Left forelimb (tissue), 1 donor: ENCODE results near the gene ABCA6.
"Not testable (repeated sequence)": the region's sequence is repeated elsewhere in the genome, so short reads cannot be mapped to it uniquely, and the experiment has no call there.

Experiments
- DNase-seq: peaks from one replicate; pipeline ENCODE4 v3.0.0-alpha.2; 2018; ENCODE audit warnings: low spot score

The ABCA6 gene

DNA sequence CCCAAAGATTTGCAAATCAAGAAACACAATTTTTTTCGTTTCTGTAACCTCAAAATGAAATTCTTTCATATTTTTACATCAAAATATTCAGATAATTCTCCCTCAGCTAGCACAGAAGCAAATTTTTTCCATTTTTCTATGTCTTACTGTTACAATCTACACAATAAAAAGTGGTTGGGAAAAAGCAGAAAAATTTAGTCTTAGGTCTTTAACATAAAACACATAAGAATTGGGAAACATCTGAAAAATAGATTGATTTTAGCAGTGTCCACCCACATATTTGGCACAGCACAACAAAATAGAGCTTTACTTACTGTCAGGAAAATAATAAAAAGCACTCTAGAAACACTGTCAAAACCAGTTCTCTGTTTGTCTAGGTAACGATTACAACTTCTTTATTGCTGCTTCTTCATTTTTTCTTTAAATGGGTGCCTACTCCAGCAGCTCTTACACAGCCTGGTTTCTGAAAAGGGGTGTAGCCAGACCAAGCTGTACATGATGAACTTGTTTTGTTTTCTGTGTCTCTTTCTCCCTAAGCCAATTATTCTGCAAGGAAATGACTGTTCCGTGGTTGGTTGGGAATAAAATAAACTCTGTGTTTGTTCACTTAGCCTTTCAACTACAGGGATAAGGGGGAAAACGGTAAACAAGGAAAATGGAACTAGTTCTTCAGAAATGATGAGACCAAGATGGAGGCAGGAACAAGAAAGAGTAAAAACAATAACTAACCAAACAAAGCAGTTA, at the start of gene ABCA6:
Gene ABCA6 (minus strand): TSS at position 465 of the 744 bp plus-strand sequence. CDS start 1,192 bp downstream, outside the sequence.
- DNase-seq = no peak

DNA sequence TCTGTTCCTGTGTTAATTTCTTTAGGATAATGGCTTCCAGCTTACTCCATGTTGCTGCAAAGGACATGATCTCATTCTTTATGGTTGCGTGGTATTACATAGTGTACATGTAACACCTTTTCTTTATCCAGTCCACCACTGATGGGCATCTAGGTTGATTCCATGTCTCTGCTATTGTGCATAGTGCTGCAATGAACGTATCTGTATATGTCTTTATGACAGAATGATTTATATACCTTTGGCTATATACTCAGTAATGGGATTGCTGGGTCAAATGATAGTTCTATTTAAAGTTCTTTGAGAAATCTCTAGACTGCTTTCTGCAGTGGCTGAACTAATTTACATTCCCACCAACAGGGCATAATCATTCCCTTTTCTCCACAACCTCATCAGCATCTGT, 47.1 kb upstream of the ABCA6 start:
- DNase-seq = no peak

DNA sequence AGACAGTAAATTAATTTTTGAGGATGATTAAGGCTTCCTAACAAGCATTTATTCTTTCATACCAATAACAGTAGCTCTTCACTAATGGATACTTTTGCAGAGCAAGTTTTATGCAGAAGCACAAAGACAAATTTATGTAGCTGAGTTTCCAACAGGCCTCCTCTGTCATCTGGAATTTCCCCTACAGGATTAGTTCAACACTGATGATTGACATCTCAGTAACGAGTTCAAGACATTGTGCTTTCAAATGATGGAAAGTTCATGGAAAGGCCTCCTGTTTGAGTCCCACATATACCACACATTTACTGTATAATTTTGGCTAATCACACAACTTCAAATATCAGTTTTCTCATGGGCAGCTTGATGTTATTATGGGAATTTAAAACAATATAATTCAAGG, 46.4 kb upstream of the ABCA6 start:
- no peak for DNase-seq

GRCh38 chr17:69187294-69187693, 45.6 kb upstream of the ABCA6 start:
- DNase-seq = no peak

DNA sequence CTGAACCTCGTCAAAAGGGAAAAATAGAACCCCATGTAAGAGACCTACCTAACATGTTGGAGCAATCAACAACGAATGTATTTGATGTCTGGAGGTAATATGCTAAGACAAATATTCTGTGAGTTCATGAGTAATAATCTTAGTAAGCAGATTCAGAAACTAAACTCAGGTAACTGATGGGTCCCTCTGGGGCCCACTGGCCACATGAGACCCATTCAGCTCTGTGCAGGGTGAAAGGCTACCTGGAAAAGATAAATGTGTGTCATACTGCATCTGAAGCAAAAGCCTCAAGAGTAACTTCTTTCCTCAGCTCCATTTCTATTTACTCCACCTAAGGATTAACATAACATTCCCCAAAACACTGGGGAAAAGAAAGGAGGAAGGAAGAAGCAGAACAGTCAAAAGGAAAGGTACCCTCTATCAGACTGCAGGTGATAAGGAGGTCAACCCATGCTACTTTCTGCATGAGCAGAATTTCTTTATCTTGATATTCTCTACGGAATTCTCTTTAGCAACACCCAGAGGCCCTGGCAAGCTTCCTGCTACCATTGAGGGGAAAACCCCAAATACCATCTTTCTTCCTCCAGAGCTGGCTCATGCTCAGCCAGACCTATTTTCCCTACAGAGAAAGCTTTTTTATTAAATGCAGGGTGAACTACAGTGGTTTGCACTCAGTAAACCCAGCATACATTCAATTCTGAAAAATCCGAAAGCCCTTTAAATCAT, 37.7 kb upstream of the ABCA6 start:
- no peak for DNase-seq

DNA sequence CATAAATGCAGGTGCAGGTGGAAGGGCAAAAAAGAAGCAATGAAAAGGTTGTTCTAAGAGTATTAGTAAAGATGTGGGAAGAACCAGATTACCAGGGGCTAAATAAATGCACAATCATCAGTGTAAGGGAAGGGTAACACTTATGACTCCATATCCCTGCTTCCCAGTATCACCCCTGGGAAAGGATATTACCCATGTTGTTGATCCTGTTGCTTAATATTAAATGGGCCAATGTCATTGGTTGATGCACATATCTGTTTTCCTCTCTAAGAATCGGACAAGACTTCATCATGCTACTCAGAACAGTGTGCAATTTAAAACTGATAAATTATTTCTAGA, 34.7 kb upstream of the ABCA6 start:
- DNase-seq = no peak

GRCh38 chr17:69175625-69176456, 34.1 kb upstream of the ABCA6 start:
- no peak for DNase-seq

- DNase-seq = no peak
Measured at GRCh38 chr17:69175262-69175624, 33.5 kb upstream of the ABCA6 start.

DNA sequence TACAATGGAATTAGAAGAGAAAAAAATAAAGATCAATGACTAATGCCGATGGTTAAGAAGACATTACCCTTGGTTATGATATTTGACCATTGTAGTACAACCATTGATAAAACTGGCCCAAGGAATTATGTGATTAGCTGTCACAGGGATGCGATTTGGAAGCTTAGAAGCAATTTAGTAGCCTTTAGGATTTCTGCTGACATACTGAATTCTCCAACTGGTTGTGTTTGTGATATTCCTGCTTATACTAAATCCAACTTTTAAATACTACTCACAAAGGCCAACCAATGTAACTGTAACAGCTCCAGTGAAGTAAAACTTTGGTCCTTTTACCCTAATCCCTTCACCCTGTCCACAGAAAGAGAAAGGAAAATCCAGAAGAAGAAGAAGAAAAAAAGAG, 31.4 kb upstream of the ABCA6 start:
- no peak for DNase-seq

DNA sequence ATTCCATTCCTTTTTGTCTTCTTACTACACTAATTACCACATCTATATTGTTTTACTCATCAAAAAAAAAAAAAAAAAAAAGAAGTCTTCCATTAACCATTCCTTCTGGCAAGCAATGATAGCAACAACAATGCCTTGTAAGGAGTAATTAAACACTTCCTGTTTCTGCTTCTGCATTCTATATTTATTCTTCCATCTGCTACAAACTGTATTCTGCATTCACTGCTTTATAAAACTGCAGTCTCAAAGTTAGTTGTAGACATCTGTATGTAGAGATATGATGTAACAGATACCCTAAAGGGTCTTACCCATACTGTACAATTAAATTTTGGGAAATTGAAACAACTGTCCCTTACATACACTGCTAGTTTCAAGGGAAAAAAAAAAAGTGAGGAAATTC, 28.7 kb upstream of the ABCA6 start:
- no peak for DNase-seq

DNA sequence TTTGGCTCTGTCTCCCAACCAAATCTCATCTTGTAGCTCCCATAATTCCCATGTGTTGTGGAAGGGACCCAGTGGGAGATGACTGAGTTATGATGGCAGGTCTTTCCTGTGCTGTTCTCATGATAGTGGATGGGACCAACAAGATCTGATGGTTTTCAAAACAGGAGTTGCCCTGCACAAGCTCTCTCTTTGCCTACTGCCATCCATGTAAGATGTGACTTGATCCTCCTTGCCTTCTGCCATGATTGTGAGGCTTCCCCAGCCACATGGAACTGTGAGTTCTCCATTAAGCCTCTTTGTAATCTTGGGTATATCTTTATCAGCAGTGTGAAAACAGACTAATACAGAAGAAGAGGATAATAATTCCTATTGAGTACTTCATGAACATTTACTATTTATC, 26.9 kb upstream of the ABCA6 start:
- not testable (repeated sequence) for DNase-seq

GRCh38 chr17:69166957-69167356, 25.3 kb upstream of the ABCA6 start:
- no peak for DNase-seq

GRCh38 chr17:69164206-69164605, 22.5 kb upstream of the ABCA6 start:
- no peak for DNase-seq

DNA sequence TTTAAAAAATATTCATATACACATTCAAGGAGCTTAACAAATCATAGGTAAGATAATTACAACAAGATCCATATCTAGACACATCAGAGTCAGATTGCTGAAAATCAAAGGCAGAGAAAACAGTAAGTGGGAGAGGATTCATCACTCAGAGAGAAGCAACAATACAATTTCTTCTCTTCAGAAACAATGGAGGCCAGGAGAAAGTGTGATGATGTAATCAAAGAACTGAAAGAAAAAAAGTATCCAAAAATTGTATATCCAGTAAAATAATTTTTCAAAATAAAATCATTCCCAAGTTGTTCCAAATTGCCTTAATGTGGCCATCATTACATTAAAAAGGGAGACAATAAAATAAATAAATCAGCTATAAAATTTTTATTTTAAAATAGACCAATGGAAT, 17.7 kb upstream of the ABCA6 start:
- no peak for DNase-seq

- no peak for DNase-seq
Measured at GRCh38 chr17:69154267-69154666, 12.6 kb upstream of the ABCA6 start.

- no peak for DNase-seq
Measured at GRCh38 chr17:69150333-69150732, 8.6 kb upstream of the ABCA6 start.

GRCh38 chr17:69147460-69147859, 5.8 kb upstream of the ABCA6 start:
- no peak for DNase-seq

GRCh38 chr17:69144331-69145255, 2.9 kb upstream of the ABCA6 start:
- no peak for DNase-seq

DNA sequence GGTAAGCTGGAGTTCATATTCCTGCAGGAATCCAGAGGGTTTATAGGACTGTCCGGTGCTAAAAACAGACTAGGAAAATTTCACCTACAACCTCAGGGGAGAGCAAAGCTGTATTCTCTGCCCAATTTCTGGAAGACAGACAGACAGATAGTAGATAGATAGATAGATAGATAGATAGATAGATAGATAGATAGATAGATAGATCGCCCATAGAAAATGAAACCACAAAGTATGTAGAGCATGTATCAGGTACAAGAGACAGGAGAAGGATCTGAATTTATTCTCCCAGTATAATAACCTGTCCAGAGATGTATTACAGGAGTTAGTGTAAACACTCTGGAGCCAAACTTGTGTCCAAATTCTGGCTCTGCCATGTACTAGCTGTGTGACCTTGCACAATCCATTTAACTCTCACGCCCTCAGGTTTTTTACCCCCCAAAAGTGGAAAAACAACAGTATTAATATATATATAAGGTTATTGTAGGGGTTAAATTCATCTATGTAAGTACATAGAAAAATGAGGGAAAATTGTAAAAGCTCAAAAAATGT, 2.1 kb upstream of the ABCA6 start:
- DNase-seq = no peak

DNA sequence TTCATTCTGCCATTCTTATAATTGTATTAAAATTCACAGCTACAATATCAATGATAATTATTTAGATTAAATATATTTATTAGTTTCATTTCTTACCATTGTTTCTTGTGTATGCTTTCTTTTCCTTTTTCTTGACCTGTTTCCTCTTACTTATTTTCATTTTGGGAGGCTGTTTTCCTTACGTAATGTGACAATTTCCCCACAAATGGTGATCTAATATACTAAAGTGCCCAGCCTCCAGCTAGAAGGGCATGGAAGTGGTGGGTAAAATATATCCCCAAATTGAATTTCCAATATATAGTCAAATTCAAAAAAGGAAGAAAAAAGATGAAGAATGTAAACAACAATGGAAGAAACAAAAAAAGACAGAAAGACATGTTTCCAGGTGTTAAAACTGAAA, 1.5 kb upstream of the ABCA6 start:
- DNase-seq = no peak

- DNase-seq = no peak
Measured at GRCh38 chr17:69142175-69142802, 594 bp upstream of the ABCA6 start.
